Thyroid gland (tissue), 4 donors: ENCODE measurements around the gene FBN2.

ENCODE experiments used
- POLR2A ChIP-seq, 2 donors: fragments of 450-650 bp; IDR thresholded peaks; one replicate each; pipeline ENCODE4 v1.6.1; 2017; ENCODE audit warnings: antibody characterized with exemption in 2 of 2, mild to moderate bottlenecking in 2 of 2, moderate library complexity in 1 of 2
- TF ChIP-seq, protein P1 (sequence below), 6 experiments: fragments of 200-600 bp in 3 of 6; fragments of 450-650 bp in 3 of 6; sonication (generic) in 3 of 6; IDR thresholded peaks; one replicate each; pipeline ENCODE4 v1.5.1; 2016 to 2019; ENCODE audit warnings: antibody characterized with exemption in 6 of 6, mild to moderate bottlenecking in 2 of 6, inconsistent platforms in 1 of 6, moderate library complexity in 1 of 6

DNA sequence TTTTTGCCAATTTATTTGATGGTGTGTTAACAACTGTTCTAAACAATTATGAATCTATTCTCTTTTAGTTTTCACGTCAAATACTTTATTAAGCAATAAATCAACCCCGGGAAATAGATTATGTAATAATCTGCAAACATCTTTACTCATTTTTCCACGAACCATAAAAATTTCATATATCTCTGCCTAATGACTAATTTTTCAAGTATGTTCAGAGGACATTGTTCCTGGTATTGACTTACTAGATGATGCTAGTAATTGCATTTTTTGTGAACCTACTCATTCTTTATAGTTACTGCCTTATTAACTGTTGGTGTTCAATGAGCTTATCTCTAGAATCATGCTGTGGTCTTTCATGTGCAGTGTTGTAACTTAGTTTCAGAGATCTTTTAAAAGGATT lies 41.0 kb upstream of the FBN2 start:
- TF ChIP-seq POLR2A (IDR thresholded peaks at IDR 0.05): no peak
- TF ChIP-seq, protein P1, sequence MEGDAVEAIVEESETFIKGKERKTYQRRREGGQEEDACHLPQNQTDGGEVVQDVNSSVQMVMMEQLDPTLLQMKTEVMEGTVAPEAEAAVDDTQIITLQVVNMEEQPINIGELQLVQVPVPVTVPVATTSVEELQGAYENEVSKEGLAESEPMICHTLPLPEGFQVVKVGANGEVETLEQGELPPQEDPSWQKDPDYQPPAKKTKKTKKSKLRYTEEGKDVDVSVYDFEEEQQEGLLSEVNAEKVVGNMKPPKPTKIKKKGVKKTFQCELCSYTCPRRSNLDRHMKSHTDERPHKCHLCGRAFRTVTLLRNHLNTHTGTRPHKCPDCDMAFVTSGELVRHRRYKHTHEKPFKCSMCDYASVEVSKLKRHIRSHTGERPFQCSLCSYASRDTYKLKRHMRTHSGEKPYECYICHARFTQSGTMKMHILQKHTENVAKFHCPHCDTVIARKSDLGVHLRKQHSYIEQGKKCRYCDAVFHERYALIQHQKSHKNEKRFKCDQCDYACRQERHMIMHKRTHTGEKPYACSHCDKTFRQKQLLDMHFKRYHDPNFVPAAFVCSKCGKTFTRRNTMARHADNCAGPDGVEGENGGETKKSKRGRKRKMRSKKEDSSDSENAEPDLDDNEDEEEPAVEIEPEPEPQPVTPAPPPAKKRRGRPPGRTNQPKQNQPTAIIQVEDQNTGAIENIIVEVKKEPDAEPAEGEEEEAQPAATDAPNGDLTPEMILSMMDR (IDR thresholded peaks at IDR 0.05): no peak
